HepG2 (cell line): Measurements from ENCODE around the gene NOL12. TPM values are rescaled to one million over a fixed set of nuclear protein-coding genes. Genes with fewer than 3 reads are reported as not detected.

Source experiments
- ELK4 ChIP-seq: sonication (generic); formaldehyde crosslinking; IDR thresholded peaks from 2 replicates; pipeline ENCODE4 v1.9.0; 2021; ENCODE audit warnings: missing genetic modification reagents, borderline replicate concordance
- GLI4 ChIP-seq: sonication (generic); formaldehyde crosslinking; IDR thresholded peaks from 2 replicates; pipeline ENCODE4 v1.5.1; 2020; ENCODE audit warnings: missing genetic modification reagents, mild to moderate bottlenecking, moderate library complexity, borderline replicate concordance
- HNRNPL ChIP-seq: fragments of 200-400 bp; formaldehyde crosslinking; IDR thresholded peaks from 2 replicates; pipeline ENCODE4 v1.6.1; 2017; ENCODE audit warnings: mild to moderate bottlenecking, low read depth, low read length
- HNRNPUL1 ChIP-seq: fragments of 200-400 bp; formaldehyde crosslinking; IDR thresholded peaks from 2 replicates; pipeline ENCODE4 v1.6.1; 2017; ENCODE audit warnings: low read depth, mild to moderate bottlenecking, low read length, moderate library complexity
- IKZF4 ChIP-seq: sonication (generic); formaldehyde crosslinking; IDR thresholded peaks from 2 replicates; pipeline ENCODE4 v1.5.1; 2020; ENCODE audit warnings: borderline replicate concordance, mild to moderate bottlenecking, low read depth, missing genetic modification reagents; ENCODE audit errors: not compliant biosample characterization
- KDM1A ChIP-seq: IDR thresholded peaks from 2 replicates; pipeline ENCODE4 v1.6.1; 2016; ENCODE audit warnings: missing compliant biosample characterization
- MLLT10 ChIP-seq: sonication (generic); formaldehyde crosslinking; IDR thresholded peaks from 2 replicates; pipeline ENCODE4 v1.4.0; 2020; ENCODE audit warnings: missing genetic modification reagents
- MNT ChIP-seq: fragments of 450-650 bp; IDR thresholded peaks from 2 replicates; pipeline ENCODE4 v1.6.1; 2016
- NFATC3 ChIP-seq: sonication (generic); formaldehyde crosslinking; IDR thresholded peaks from 2 replicates; pipeline ENCODE4 v1.5.1; 2020; ENCODE audit warnings: mild to moderate bottlenecking, missing genetic modification reagents
- NFIB ChIP-seq: sonication (generic); formaldehyde crosslinking; IDR thresholded peaks from 2 replicates; pipeline ENCODE4 v1.9.0; 2021; ENCODE audit warnings: missing genetic modification reagents, mild to moderate bottlenecking, borderline replicate concordance
- RNF2 ChIP-seq: fragments of 450-650 bp; conservative IDR thresholded peaks from 2 replicates; pipeline ENCODE4 v1.6.1; 2016; ENCODE audit warnings: low read depth
- SAP130 ChIP-seq: IDR thresholded peaks from 2 replicates; pipeline ENCODE4 v1.6.1; 2016; ENCODE audit warnings: low read depth
- TGIF2 ChIP-seq: IDR thresholded peaks from 2 replicates; pipeline ENCODE4 v1.6.1; 2016; ENCODE audit warnings: control low read depth, missing compliant biosample characterization
- TP53 ChIP-seq: sonication (generic); formaldehyde crosslinking; conservative IDR thresholded peaks from 2 replicates; pipeline ENCODE4 v1.4.0; 2020; ENCODE audit warnings: missing genetic modification reagents
- TRIM24 ChIP-seq: sonication (generic); formaldehyde crosslinking; IDR thresholded peaks from 2 replicates; pipeline ENCODE4 v1.8.0; 2022; ENCODE audit warnings: mild to moderate bottlenecking, missing genetic modification reagents
- ZFX ChIP-seq: sonication (generic); formaldehyde crosslinking; IDR thresholded peaks from 2 replicates; pipeline ENCODE4 v1.4.0; 2020; ENCODE audit warnings: mild to moderate bottlenecking, low read depth, missing genetic modification reagents, moderate library complexity
- ZNF180 ChIP-seq: sonication (generic); formaldehyde crosslinking; IDR thresholded peaks from 2 replicates; pipeline ENCODE4 v1.4.0; 2020; ENCODE audit warnings: low read depth, missing genetic modification reagents, borderline replicate concordance
- ZNF333 ChIP-seq: sonication (generic); formaldehyde crosslinking; IDR thresholded peaks from 2 replicates; pipeline ENCODE4 v1.4.0; 2020; ENCODE audit warnings: mild to moderate bottlenecking, missing genetic modification reagents, borderline replicate concordance
- ZNF382 ChIP-seq: sonication (generic); formaldehyde crosslinking; IDR thresholded peaks from 2 replicates; pipeline ENCODE4 v1.5.0; 2020; ENCODE audit warnings: missing genetic modification reagents, mild to moderate bottlenecking, borderline replicate concordance
- polyA plus RNA-seq, 8 experiments: library from polyadenylated mRNA; depleted of rRNA in 3 of 8; stranded (reverse) in 7 of 8; unstranded in 1 of 8; fragments of >200 nt; fragmentation: Illumina TruSeq in 4 of 8; extraction: Trizol in 4 of 8; gene quantifications; 2 replicates each; pipeline versions ENCODE4 v1.2.1 to v1.2.3, GENCODE V29; 2011 to 2016; ENCODE audit warnings: low read depth in 4 of 8, missing spikeins in 1 of 8, mixed read lengths in 1 of 8; ENCODE audit not compliant: insufficient read depth in 1 of 8
- total RNA-seq, 5 experiments: library from RNA; depleted of rRNA; stranded (reverse); fragments of >200 nt; fragmentation: Illumina TruSeq; extraction: Trizol; gene quantifications; 2 replicates each; pipeline ENCODE4 v1.2.3, GENCODE V29; 2016; ENCODE audit warnings: low read depth in 1 of 5
- TF ChIP-seq, protein P1 (sequence below): sonication (generic); formaldehyde crosslinking; IDR thresholded peaks from 2 replicates; pipeline ENCODE4 v1.5.0; 2020; ENCODE audit warnings: mild to moderate bottlenecking, missing genetic modification reagents, borderline replicate concordance

Gene NOL12
- total and polyA plus RNA-seq, 2 of the 13 experiments (the other 11 are each of a cell fraction or from before 2014, with no cell fraction given), result 14.3 to 31.4 TPM

- TF ChIP-seq GLI4 (CRISPR knock-in tag) (0 out of 2 replicates have a peak, but pooled peaks have one; percentile 45), ZNF382 (no peak), MLLT10 (no peak), KDM1A (peak; percentile 81; the same call in 1 of the 2 replicates), HNRNPUL1 (no peak), NFATC3 (CRISPR knock-in tag) (no peak), IKZF4 (CRISPR knock-in tag) (no peak), SAP130 (CRISPR knock-in tag) (no peak), RNF2 (no peak), ELK4 (CRISPR knock-in tag) (no peak), TGIF2 (no peak), TP53 (no peak), ZNF333 (CRISPR knock-in tag) (no peak), NFIB (CRISPR knock-in tag) (no peak), ZFX (no peak; the same call in none of the 2 replicates), MNT (no peak), HNRNPL (no peak), TRIM24 (CRISPR knock-in tag) (no peak), ZNF180 (CRISPR knock-in tag) (no peak)
- TF ChIP-seq, protein P1, sequence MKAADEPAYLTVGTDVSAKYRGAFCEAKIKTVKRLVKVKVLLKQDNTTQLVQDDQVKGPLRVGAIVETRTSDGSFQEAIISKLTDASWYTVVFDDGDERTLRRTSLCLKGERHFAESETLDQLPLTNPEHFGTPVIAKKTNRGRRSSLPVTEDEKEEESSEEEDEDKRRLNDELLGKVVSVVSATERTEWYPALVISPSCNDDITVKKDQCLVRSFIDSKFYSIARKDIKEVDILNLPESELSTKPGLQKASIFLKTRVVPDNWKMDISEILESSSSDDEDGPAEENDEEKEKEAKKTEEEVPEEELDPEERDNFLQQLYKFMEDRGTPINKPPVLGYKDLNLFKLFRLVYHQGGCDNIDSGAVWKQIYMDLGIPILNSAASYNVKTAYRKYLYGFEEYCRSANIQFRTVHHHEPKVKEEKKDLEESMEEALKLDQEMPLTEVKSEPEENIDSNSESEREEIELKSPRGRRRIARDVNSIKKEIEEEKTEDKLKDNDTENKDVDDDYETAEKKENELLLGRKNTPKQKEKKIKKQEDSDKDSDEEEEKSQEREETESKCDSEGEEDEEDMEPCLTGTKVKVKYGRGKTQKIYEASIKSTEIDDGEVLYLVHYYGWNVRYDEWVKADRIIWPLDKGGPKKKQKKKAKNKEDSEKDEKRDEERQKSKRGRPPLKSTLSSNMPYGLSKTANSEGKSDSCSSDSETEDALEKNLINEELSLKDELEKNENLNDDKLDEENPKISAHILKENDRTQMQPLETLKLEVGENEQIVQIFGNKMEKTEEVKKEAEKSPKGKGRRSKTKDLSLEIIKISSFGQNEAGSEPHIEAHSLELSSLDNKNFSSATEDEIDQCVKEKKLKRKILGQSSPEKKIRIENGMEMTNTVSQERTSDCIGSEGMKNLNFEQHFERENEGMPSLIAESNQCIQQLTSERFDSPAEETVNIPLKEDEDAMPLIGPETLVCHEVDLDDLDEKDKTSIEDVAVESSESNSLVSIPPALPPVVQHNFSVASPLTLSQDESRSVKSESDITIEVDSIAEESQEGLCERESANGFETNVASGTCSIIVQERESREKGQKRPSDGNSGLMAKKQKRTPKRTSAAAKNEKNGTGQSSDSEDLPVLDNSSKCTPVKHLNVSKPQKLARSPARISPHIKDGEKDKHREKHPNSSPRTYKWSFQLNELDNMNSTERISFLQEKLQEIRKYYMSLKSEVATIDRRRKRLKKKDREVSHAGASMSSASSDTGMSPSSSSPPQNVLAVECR, result 0 out of 2 replicates have a peak, but pooled peaks have one; percentile 9
These were observed 46.2 kb upstream of the NOL12 start (continued) for GRCh38 chr22:37639771-37640590.
